ENCODE data around the gene CDC34. TPM values are rescaled to one million over a fixed set of nuclear protein-coding genes. Genes with fewer than 3 reads are reported as not detected.

Gene CDC34
- total RNA-seq, 4 donors from 2014 or later = 72.0 to 116 (median 103) TPM

- intact Hi-C loops (cut with DNase I; ENCODE audit: low total_unique reads) (loop anchor here (5.0 kb wide), 1 partner anchor 43 kb away; the partner anchor contains the start of gene CDC34), in situ Hi-C loops (cut with MboI; ENCODE audit: low pct_ligation_motif_present in 1 of 4, low pct_unique_long_range_greater_than_20kb in 1 of 4, low sequenced_read_pairs in 3 of 4) (no loop called here)
- peak overlapping the region; percentile 28 to 100 (median 98) for H3K4me3 ChIP-seq
- H3K27me3 ChIP-seq = no peaks in the 10 kb centered on the region
- no peaks in the 10 kb centered on the region for H3K36me3 ChIP-seq
- peaks cover 21 to 53% (median 46%) of the 10 kb centered on the region in 4 donors for H3K4me1 ChIP-seq
- no peak for TF ChIP-seq POLR2A (IDR thresholded peaks at IDR 0.05)
- TF ChIP-seq CTCF (IDR thresholded peaks at IDR 0.05) = no peak
- no peak for TF ChIP-seq POLR2AphosphoS5 (IDR thresholded peaks at IDR 0.05)
- TF ChIP-seq EP300 (IDR thresholded peaks at IDR 0.05; ENCODE audit: low read depth) = no peak
- no peak for DNase-seq
- 34% methylated on average over 22 of the region's 32 CpGs; no CpG with 5 or more reads in 1 of the 2 donors for WGBS, 2 donors (ENCODE audit: low coverage in 1 of 2)
- H3K9me3 ChIP-seq = no peaks in the 10 kb centered on the region
- peak overlapping the region; percentile 60 to 97 (median 86) for H3K27ac ChIP-seq
Observed at GRCh38 chr19:574658-575526, 43.3 kb downstream of the CDC34 start.

- intact Hi-C loops (cut with DNase I; ENCODE audit: low total_unique reads) (no loop called here), in situ Hi-C loops (cut with MboI; ENCODE audit: low pct_ligation_motif_present in 1 of 4, low pct_unique_long_range_greater_than_20kb in 1 of 4, low sequenced_read_pairs in 3 of 4) (no loop called here)
- H3K9me3 ChIP-seq = no peaks in the 10 kb centered on the region
- TF ChIP-seq EP300 (IDR thresholded peaks at IDR 0.05; ENCODE audit: low read depth) (no peak), POLR2A (IDR thresholded peaks at IDR 0.05) (no peak), POLR2AphosphoS5 (IDR thresholded peaks at IDR 0.05) (no peak), CTCF (IDR thresholded peaks at IDR 0.05) (no peak)
- 59% methylated on average over 33 of the region's 38 CpGs; no CpG with 5 or more reads in 1 of the 2 donors for WGBS, 2 donors (ENCODE audit: low coverage in 1 of 2)
- DNase-seq = no peak
- H3K27me3 ChIP-seq = no peaks in the 10 kb centered on the region
- H3K4me1 ChIP-seq = peaks cover 21 to 52% (median 45%) of the 10 kb centered on the region in 4 donors
- H3K36me3 ChIP-seq = no peaks in the 10 kb centered on the region
- H3K4me3 ChIP-seq = peak overlapping the region; percentile 28 to 100 (median 98)
- H3K27ac ChIP-seq = peak overlapping the region; percentile 5 to 97 (median 86)
Observed at GRCh38 chr19:575527-576506, 44.3 kb downstream of the CDC34 start.

GRCh38 chr19:576768-577438 lies 45.3 kb downstream of the CDC34 start:
- H3K4me3 ChIP-seq = no peak overlapping the region
- no peak overlapping the region for H3K27ac ChIP-seq
- H3K4me1 ChIP-seq = peaks cover 19 to 41% (median 36%) of the 10 kb centered on the region in 4 donors
- H3K27me3 ChIP-seq = no peaks in the 10 kb centered on the region
- in situ Hi-C loops (cut with MboI; ENCODE audit: low pct_ligation_motif_present in 1 of 4, low pct_unique_long_range_greater_than_20kb in 1 of 4, low sequenced_read_pairs in 3 of 4) (no loop called here), intact Hi-C loops (cut with DNase I; ENCODE audit: low total_unique reads) (no loop called here)
- no peaks in the 10 kb centered on the region for H3K9me3 ChIP-seq
- WGBS, 2 donors (ENCODE audit: low coverage in 1 of 2) = 82 to 83% methylated on average over 12 to 26 of the region's 28 CpGs
- TF ChIP-seq POLR2AphosphoS5 (IDR thresholded peaks at IDR 0.05) (no peak), EP300 (IDR thresholded peaks at IDR 0.05; ENCODE audit: low read depth) (no peak), CTCF (IDR thresholded peaks at IDR 0.05) (no peak), POLR2A (IDR thresholded peaks at IDR 0.05) (no peak)
- H3K36me3 ChIP-seq = peaks cover 0 to 10% (median 5%) of the 10 kb centered on the region in 4 donors
- DNase-seq = no peak
